Measurements from ENCODE around the gene CEBPE.

CEBPE gene

DNA sequence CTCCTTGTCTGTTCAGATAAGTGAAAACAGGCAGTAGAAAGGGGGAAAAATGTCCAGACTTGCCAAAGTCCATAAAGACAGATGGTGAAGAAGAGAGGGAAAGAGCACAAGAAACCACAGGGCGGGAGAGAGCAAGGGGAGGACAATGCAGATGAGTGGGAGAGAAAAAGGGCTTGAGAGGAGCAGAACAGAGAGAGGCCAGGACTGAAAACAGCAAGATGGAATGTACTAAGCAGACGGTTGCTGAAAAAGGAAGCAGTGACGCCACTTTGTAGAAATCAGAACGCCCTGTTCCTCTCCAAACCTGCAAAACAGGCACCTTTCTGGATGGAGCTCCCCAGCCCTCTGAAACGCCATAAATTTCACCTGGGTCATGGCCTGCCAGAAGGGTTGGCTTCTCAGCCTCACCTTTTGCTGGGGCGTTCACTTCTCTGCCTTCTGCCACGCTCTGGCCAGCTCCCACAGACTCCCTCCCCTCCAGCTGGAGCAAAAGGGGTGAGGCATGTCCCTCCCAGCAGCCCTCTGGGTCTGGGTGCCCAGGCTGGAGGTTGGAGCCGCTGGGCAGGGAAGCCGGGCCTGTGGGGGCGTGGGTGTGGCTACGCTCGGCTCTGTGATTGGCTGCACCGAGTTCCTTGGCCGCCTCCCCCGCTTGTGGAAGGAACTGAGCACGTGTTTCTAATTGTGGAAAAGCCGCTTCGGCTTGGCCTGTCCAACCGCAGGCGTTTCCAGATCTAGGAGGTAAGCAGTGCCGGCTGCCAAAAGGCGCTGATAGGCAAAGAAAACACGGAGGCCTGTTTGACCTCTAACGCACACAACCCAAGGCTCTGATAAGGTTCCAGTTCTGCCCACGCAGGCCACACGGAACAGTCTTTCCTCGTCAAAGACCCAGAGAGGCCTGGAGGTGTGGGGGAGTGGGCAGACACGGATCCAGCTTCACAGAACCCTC lies 35.1 kb upstream of the CEBPE start:
- peak overlapping the region; percentile 29 for H3K4me3 ChIP-seq (ENCODE audit: low read length)
- TF ChIP-seq, protein P1, sequence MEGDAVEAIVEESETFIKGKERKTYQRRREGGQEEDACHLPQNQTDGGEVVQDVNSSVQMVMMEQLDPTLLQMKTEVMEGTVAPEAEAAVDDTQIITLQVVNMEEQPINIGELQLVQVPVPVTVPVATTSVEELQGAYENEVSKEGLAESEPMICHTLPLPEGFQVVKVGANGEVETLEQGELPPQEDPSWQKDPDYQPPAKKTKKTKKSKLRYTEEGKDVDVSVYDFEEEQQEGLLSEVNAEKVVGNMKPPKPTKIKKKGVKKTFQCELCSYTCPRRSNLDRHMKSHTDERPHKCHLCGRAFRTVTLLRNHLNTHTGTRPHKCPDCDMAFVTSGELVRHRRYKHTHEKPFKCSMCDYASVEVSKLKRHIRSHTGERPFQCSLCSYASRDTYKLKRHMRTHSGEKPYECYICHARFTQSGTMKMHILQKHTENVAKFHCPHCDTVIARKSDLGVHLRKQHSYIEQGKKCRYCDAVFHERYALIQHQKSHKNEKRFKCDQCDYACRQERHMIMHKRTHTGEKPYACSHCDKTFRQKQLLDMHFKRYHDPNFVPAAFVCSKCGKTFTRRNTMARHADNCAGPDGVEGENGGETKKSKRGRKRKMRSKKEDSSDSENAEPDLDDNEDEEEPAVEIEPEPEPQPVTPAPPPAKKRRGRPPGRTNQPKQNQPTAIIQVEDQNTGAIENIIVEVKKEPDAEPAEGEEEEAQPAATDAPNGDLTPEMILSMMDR (IDR thresholded peaks at IDR 0.05; ENCODE audit: insufficient read depth, low read depth, low read length, missing control alignments) = no peak
- DNase-seq (ENCODE audit: low read depth) = peak; percentile 90

DNA sequence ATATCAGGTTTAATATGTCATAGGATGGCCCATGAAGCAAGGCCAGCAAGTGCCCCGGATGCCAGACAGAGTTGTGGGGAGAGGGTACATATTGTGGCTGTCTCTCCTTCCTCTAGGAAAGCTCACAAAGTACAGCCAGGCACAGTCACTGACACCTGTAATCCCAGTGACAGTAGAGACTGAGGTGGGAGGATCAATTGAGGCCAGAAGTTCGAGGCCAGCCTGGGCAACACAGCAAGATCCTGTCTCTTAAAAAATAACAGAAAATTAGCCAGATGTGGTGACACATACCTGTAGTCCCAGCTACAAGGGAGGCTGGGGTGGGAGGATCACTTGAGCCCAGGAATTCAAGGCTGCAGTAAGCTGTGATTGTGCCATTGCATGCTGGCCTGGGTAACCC lies 32.3 kb upstream of the CEBPE start:
- DNase-seq (ENCODE audit: low read depth) = no peak
- TF ChIP-seq, protein P1 (IDR thresholded peaks at IDR 0.05; ENCODE audit: insufficient read depth, low read depth, low read length, missing control alignments) = no peak
- no peak overlapping the region for H3K4me3 ChIP-seq (ENCODE audit: low read length)

DNA sequence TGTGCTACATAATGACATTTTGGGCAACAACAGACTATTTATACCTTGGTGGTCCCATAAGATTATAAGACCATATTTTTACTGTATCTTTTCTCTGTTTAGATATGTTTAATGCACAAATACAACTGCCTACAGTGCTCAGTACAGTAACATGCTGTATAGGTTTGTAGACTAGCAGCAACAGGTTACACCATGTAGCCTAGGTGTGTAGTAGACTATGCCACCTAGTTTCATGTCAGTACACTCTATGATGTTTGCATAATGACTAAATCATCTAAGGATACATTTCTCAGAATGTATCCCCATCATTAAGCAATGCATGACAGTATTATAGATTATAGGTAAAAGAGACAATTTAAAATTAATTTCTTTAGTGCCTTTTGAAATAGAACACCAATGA lies 30.7 kb upstream of the CEBPE start:
- H3K4me3 ChIP-seq (ENCODE audit: low read length) = no peak overlapping the region
- DNase-seq (ENCODE audit: low read depth) = peak; percentile 77
- TF ChIP-seq, protein P1 (IDR thresholded peaks at IDR 0.05; ENCODE audit: insufficient read depth, low read depth, low read length, missing control alignments) = no peak

DNA sequence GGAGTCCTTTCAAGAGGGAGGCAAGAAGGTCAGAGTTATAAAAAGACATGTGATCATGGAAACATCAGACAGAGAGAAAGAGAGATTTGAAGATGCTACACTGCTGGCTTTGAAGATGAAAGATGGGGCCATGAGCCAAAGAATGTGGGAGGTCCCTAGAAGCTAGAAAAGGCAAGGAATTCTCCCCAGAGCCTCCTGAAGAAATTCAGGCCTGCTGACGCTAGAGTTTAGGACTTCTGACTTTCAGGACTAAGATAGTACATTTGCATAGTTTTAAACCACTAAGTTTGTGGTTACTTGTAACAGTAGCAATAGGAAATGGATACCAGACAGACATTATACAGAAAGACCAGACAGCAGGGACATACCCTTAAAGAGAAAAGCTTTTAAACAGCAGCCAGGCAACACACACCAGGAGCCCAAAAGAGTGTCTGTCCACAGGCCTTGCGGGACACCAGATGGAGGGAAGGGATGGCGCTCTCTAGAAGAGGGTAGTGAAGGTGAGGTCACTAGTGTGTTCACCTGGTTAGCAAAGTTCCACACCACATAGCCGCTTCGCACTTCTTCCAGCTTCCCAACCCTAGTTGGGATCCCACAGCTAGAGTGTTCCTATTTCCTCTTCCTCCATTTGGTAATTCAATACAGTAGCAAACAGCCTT lies 29.7 kb upstream of the CEBPE start:
- no peak for DNase-seq (ENCODE audit: low read depth)
- H3K4me3 ChIP-seq (ENCODE audit: low read length) = no peak overlapping the region
- TF ChIP-seq, protein P1 (IDR thresholded peaks at IDR 0.05; ENCODE audit: insufficient read depth, low read depth, low read length, missing control alignments) = no peak

DNA sequence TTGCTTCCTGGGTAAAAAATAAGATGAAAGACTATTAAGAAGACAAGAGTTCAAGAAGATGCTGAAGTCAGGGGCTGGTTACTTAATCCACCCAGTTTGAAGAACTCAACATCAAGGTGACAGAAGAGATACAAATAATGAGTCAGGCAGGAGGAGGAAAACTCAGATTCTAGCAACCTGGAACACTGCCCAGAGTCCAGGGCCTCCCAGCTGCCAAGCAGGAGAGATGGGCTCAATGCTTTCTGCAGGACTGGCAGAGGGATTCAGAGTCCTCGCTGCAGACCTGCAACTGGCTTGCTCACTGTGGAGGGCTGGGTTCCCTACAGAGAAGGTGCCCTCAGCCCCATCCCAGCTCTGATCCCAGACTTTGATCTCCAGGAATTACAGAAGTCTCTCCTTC lies 28.6 kb upstream of the CEBPE start:
- peak; percentile 86 for DNase-seq (ENCODE audit: low read depth)
- TF ChIP-seq, protein P1 (IDR thresholded peaks at IDR 0.05; ENCODE audit: insufficient read depth, low read depth, low read length, missing control alignments) = no peak
- no peak overlapping the region for H3K4me3 ChIP-seq (ENCODE audit: low read length)

DNA sequence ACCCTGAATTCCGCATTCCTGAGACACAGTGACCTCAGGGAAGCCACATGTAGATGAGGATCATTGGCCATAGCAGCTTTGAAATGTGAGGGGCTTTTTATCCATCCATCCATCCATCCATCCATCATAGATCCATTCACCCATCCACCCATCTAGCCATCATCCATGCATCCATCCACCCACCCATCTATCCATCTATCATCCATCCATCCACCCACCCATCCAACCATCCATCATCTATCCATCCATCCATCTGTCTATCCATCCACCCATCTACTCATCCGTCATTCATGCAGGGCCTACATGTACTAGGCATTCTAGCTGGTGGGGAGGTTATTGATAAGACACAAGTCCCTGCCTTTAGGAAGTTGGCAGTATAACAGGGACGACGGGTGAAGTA lies 27.9 kb upstream of the CEBPE start:
- H3K4me3 ChIP-seq (ENCODE audit: low read length) = no peak overlapping the region
- TF ChIP-seq, protein P1 (IDR thresholded peaks at IDR 0.05; ENCODE audit: insufficient read depth, low read depth, low read length, missing control alignments) = no peak
- DNase-seq (ENCODE audit: low read depth) = no peak

All from epithelial cell of esophagus (primary cell).